Right lobe of liver (tissue), 6 donors: ENCODE data around the gene SLC6A7. TPM values are rescaled to one million over a fixed set of nuclear protein-coding genes. Genes with fewer than 3 reads are reported as not detected.

Experiments
- ATAC-seq, 4 donors: fragments of 200-7000 bp; cut with Tn5 transposase; one replicate each; pipeline ENCODE4 v1.9.1; 2020; ENCODE audit warnings: mild to moderate bottlenecking in 4 of 4, moderate library complexity in 4 of 4
- DNase-seq, 3 donors: peaks; one replicate each; pipeline ENCODE4 v3.0.0-alpha.2; 2020
- H3K27ac ChIP-seq, 3 donors: fragments of 200-600 bp; one replicate each; pipeline ENCODE4 v1.8.0; 2022
- H3K27me3 ChIP-seq, 2 donors: fragments of 200-600 bp; one replicate each; pipeline ENCODE4 v1.8.0; 2022
- H3K36me3 ChIP-seq, 4 donors: fragments of 200-600 bp; sonication (generic) in 1 of 4; one replicate each; pipeline versions ENCODE4 v1.5.1 to v1.8.0; 2017 to 2022; ENCODE audit warnings: control low read depth in 1 of 4
- H3K4me1 ChIP-seq, 4 donors: fragments of 200-600 bp; sonication (generic) in 1 of 4; one replicate each; pipeline versions ENCODE4 v1.5.1 to v1.8.0; 2017 to 2022; ENCODE audit warnings: control low read depth in 1 of 4
- H3K4me3 ChIP-seq, 3 donors: fragments of 200-600 bp; one replicate each; pipeline ENCODE4 v1.8.0; 2022
- H3K9me3 ChIP-seq, 4 donors: fragments of 200-600 bp; sonication (generic) in 1 of 4; one replicate each; pipeline versions ENCODE4 v1.5.1 to v1.8.0; 2017 to 2022; ENCODE audit warnings: control low read depth in 1 of 4
- POLR2A ChIP-seq: fragments of 450-650 bp; IDR thresholded peaks from one replicate; pipeline ENCODE4 v1.6.1; 2017; ENCODE audit warnings: antibody characterized with exemption, mild to moderate bottlenecking
- WGBS: methylation state at CpG from one replicate; pipeline ENCODE4 v1.1.6; 2018; ENCODE audit warnings: low coverage, low lambda C conversion rate; ENCODE audit not compliant: insufficient coverage; ENCODE audit errors: missing lambda C conversion rate; 5-methylcytosine and 5-hydroxymethylcytosine counted together
- intact Hi-C, 2 donors: fragments of 100-400 bp; cut with DNase I; formaldehyde crosslinking; loops; one replicate each; pipeline versions ENCODE4 v1.11.2 to v1.14.1; 2022
- total RNA-seq, 6 experiments: library from RNA; depleted of rRNA in 2 of 6; stranded (reverse); fragments of >200 nt in 2 of 6; fragmentation: NEBNext Ultra II Directional in 3 of 6; extraction: Animal tissue kit (Norgen Biotek cat#: 25700) in 3 of 6; gene quantifications; one replicate each; pipeline versions ENCODE4 v1.1.0 to v1.2.4, GENCODE V29; 2016 to 2023
- TF ChIP-seq, protein P1 (sequence below), 4 donors: fragments of 200-600 bp in 3 of 4; fragments of 450-650 bp in 1 of 4; IDR thresholded peaks; one replicate each; pipeline versions ENCODE4 v1.5.1 to v1.8.0; 2016 to 2022; ENCODE audit warnings: antibody characterized with exemption in 4 of 4, mild to moderate bottlenecking in 2 of 4
- donor health status: DM: no; HTN: yes; CAD: no.
- donor health status: DM: no; HTN: no; CAD: no.
- donor health status: DM: no; HTN: no; CAD: no.
- donor health status: DM: no; HTN: yes; CAD: no.
- donor health status: DM: no; HTN: yes; CAD: no.

Gene SLC6A7
- total RNA-seq, 6 experiments from 2014 or later, result not detected

DNA sequence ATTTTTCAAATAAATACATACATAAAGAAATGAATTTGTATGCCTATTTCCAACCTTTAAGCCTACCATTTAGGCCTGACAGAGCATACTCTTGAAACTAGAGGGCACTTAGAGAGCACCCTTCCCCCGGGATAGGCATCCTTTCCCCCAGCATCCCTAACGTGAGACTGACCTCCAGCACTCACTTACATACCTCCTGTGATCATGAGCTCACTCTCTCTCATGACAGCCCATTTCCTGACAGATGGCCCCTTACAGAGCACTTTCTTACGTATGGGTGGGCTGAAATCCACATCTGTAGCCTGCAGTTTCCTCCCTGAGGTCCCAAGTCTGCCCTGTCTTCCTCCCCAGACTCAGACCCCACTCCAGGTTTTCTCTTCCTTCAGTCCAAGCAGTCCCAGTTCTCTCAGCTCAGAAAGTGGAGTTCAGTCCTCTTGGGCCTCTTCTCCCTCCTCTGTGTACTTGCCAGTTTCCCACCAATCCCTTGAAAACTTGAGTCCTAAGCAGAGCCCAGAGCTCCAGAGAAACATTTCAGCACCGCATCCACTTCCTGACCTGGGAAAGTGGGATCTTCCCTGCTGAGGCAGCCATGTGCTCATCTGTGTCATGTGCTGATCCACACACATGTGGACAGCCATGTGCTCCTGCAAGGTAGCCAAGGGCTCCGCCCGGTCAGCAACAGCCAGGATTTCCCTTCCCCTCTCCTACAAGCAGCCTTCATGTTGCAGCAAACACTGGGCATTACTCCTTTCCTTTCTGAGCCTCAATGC lies 25.5 kb upstream of the SLC6A7 start:
- TF ChIP-seq POLR2A, result no peak
- TF ChIP-seq, protein P1, sequence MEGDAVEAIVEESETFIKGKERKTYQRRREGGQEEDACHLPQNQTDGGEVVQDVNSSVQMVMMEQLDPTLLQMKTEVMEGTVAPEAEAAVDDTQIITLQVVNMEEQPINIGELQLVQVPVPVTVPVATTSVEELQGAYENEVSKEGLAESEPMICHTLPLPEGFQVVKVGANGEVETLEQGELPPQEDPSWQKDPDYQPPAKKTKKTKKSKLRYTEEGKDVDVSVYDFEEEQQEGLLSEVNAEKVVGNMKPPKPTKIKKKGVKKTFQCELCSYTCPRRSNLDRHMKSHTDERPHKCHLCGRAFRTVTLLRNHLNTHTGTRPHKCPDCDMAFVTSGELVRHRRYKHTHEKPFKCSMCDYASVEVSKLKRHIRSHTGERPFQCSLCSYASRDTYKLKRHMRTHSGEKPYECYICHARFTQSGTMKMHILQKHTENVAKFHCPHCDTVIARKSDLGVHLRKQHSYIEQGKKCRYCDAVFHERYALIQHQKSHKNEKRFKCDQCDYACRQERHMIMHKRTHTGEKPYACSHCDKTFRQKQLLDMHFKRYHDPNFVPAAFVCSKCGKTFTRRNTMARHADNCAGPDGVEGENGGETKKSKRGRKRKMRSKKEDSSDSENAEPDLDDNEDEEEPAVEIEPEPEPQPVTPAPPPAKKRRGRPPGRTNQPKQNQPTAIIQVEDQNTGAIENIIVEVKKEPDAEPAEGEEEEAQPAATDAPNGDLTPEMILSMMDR (IDR thresholded peaks at IDR 0.05), result no peak
- ATAC-seq, result no peak
- Histone ChIP-seq H3K4me3 (no peak overlapping the region), H3K4me1 (no peaks in the 10 kb centered on the region), H3K36me3 (no peaks in the 10 kb centered on the region), H3K9me3 (no peaks in the 10 kb centered on the region), H3K27me3 (peaks cover 0 to 7% of the 10 kb centered on the region in 2 donors), H3K27ac (no peak overlapping the region)
- DNase-seq, result no peak
- WGBS, result 67% methylated on average over 6 of the region's 6 CpGs
- intact Hi-C loops, result loop anchor here (5.0 to 10.0 kb wide), 2 partner anchors 53 to 180 kb away; no protein-coding TSS in a partner anchor

DNA sequence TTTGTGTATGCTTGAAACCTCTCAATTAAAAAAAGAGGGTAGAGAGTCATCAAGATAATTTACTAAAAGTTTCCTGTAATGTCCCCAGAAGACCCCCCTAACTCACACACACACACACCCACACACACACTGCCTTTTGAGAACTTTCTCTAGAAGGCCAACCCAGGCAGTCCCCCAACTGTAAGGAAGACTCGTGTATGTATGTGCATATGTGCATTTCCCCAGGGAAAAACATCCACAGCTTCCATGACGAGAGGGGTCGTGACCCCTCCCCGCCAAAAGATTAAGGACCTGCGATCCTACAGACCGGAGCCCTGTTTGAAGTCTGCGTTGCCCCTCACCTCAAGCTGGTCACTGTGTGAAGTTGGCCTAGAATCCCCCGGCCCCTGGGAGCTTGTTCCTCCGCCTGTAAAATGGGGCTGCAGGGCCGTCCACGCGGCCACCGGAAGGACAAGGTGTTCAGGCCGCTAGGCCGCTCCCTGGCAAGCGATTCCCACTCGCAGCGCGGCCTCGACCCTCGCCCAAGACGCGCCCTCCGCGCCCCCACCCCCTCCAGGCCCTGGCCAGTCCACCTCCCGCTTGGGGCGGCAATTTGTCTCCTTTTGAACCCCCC lies 23.7 kb upstream of the SLC6A7 start:
- no peak overlapping the region for H3K27ac ChIP-seq
- H3K36me3 ChIP-seq, result no peaks in the 10 kb centered on the region
- no peak for ATAC-seq
- no peaks in the 10 kb centered on the region for H3K9me3 ChIP-seq
- no peak for DNase-seq
- intact Hi-C loops, result loop anchor here in 1 of 2 donors (10.0 kb wide), 1 partner anchor 179 kb away; no protein-coding TSS in a partner anchor
- H3K4me1 ChIP-seq, result no peaks in the 10 kb centered on the region
- TF ChIP-seq, protein P1 (IDR thresholded peaks at IDR 0.05), result no peak
- no peak for TF ChIP-seq POLR2A
- H3K27me3 ChIP-seq, result peaks cover 0 to 7% of the 10 kb centered on the region in 2 donors
- WGBS, result 57% methylated on average over 7 of the region's 27 CpGs
- no peak overlapping the region for H3K4me3 ChIP-seq

DNA sequence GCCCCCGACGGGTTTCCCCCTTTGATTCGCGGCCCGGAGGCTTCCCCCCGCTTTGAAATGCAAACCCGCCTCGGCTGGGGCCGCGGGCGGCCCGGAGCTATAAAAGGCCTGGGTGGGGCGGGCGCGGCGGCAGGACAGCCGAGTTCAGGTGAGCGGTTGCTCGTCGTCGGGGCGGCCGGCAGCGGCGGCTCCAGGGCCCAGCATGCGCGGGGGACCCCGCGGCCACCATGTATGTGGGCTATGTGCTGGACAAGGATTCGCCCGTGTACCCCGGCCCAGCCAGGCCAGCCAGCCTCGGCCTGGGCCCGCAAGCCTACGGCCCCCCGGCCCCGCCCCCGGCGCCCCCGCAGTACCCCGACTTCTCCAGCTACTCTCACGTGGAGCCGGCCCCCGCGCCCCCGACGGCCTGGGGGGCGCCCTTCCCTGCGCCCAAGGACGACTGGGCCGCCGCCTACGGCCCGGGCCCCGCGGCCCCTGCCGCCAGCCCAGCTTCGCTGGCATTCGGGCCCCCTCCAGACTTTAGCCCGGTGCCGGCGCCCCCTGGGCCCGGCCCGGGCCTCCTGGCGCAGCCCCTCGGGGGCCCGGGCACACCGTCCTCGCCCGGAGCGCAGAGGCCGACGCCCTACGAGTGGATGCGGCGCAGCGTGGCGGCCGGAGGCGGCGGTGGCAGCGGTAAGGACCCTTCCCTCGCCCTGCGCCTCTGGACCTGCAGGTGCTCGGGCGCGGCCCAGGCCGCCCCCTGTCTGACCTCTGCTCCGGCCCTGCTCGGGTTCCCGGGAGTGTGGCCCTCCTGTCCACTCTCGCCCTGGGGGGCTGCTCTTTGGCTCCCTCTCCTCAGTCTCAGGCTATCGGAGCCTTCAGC lies 23.0 kb upstream of the SLC6A7 start, which contains the start of gene CDX1:
TSS of gene CDX1 (plus strand) at position 129 of the 862 bp plus-strand sequence. CDS start at position 228, 99 bp downstream.
- intact Hi-C loops, result loop anchor here in 1 of 2 donors (10.0 kb wide), 1 partner anchor 178 kb away; no protein-coding TSS in a partner anchor
- ATAC-seq (no peak), DNase-seq (no peak)
- no peak within 1 kb of the TSS for H3K4me3 ChIP-seq
- no peaks in the 10 kb centered on the region for H3K36me3 ChIP-seq
- H3K27me3 ChIP-seq, result peaks cover 0 to 7% of the 10 kb centered on the region in 2 donors
- no peaks in the 10 kb centered on the region for H3K4me1 ChIP-seq
- no peak for TF ChIP-seq POLR2A
- TF ChIP-seq, protein P1 (IDR thresholded peaks at IDR 0.05), result no peak
- WGBS, result 35% methylated on average over 26 of the region's 93 CpGs
- H3K9me3 ChIP-seq, result no peaks in the 10 kb centered on the region
- H3K27ac ChIP-seq, result no peak within 1 kb of the TSS

DNA sequence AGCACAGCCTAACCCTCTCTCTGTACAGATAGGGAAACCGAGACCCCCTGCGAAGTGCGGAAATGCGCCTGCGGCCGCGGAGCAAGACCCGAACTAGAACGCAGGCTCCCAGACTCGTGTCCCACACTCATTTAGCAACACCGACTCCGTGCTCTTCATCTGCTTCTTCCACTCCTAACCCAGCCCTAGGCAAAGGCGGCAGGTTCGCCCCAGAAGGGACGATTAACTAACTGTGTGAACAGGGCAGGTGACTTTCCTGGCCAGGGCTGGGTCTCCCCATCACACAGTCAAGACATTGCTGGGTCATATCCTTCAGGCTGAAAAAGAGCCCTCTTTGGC lies 22.4 kb upstream of the SLC6A7 start:
- H3K27ac ChIP-seq, result no peak overlapping the region
- ATAC-seq, result no peak
- no peaks in the 10 kb centered on the region for H3K4me1 ChIP-seq
- H3K4me3 ChIP-seq, result no peak overlapping the region
- WGBS, result 71% methylated on average over 5 of the region's 15 CpGs
- intact Hi-C loops, result loop anchor here in 1 of 2 donors (10.0 kb wide), 1 partner anchor 177 kb away; no protein-coding TSS in a partner anchor
- H3K9me3 ChIP-seq, result no peaks in the 10 kb centered on the region
- no peaks in the 10 kb centered on the region for H3K36me3 ChIP-seq
- TF ChIP-seq, protein P1 (IDR thresholded peaks at IDR 0.05), result no peak
- no peak for TF ChIP-seq POLR2A
- DNase-seq, result no peak
- peaks cover 0 to 7% of the 10 kb centered on the region in 2 donors for H3K27me3 ChIP-seq
